NOMO-1 treated with dmso at 0.1 percent for 144 hours (cell line): ENCODE measurements around the gene GH1.
"Not testable (repeated sequence)": the region's sequence is repeated elsewhere in the genome, so short reads cannot be mapped to it uniquely, and the experiment has no call there.

Experiments used
- DNase-seq: peaks from one replicate; lab custom pipeline; 2025; ENCODE audit not compliant: unreplicated experiment; lab: John Stamatoyannopoulos, UW

The GH1 gene

DNA sequence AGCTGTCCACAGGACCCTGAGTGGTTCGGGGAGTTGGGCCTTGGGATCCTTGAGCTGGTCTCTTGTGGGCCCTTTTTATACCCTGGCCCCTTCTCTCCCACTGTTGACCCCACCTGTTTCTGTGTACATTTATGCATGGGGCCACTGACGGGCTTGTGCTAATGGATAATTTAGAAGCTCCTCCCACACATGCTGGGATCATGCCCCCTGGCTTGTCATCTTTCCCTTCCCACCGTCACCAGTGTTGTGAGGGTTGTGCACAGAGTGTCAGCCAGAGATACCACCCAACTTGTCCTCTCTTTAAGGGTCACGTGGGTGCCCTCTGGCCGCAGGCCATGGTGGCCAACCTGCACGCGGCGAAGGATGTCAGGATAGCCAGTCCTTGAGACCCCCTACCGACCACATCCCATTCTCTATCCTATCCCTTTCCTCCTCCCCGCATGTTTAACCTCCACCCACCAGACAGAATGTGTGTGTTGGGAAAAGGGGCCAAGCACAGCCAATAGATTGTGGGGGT lies at the start of gene GH1:
TSS of gene GH1 (minus strand) at position 51 of the 517 bp plus-strand sequence. CDS start 63 bp downstream, outside the sequence.
- not testable (repeated sequence) for DNase-seq

DNA sequence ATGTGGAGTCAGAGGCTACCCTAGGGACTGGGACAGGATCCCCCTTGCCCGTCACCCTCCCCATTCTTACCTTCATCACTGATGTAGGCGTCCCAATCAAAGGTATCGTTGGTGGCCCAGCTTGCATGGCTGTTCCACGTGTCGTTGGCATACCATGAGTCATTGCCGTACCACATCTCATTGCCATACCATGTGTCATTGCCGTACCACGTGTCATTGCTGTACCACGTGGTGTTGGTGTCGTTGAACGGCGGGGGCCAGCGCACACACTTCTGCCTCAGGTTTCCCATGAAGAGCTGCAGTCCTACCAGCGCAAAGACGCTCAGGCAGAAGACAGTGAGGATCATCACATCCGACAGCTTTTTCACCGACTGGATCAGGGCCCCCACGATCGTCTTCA lies 49.3 kb upstream of the GH1 start:
- DNase-seq, result no peak

DNA sequence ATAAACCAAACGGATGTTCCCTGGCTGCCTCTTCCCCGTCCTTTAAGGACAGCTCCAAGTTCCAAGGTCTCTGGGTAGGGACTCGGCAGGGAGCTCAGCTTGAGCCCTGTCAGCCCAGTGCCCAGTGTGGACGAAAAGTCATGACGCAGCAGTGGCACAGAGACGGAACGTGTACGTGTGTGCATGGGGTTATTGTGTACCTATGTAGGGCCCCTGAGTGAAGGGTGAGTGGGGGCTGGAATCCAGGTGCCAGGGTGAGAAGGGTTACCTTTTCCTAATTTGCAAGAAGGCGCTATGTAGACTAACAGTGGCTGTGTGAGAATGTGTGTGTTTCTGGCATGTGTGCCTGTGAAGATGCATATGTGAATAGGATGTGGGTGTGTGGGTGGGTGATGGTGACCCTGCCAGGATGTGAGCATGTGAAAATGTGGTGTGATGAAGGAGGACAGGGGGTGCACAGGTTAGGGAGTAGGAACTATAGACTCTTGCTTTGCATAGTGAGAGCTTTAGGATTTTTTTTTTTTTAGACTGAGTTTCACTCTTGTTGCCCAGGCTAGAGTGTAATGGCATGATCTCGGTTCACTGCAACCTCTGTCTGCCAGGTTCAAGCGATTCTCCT lies 48.1 kb upstream of the GH1 start:
- no peak for DNase-seq

DNA sequence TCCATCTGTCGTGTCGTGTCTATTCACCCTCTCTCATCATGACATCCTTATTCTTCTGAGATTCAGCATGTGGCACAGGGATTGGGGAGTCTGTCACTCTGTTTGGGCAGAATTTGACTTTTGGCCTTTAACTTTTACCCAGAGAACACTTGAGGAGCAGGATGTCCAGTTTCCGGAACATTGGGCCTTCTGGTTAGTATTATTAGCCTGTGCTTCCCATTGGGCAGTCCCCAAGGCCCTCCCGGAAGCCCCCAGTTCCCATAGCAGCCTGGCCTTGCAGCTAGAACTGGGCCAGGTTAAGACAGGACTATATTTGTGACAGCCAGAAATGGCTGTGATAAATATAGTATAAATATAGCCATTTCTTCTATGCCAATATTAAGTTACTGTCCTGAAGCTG lies 44.5 kb upstream of the GH1 start:
- no peak for DNase-seq

DNA sequence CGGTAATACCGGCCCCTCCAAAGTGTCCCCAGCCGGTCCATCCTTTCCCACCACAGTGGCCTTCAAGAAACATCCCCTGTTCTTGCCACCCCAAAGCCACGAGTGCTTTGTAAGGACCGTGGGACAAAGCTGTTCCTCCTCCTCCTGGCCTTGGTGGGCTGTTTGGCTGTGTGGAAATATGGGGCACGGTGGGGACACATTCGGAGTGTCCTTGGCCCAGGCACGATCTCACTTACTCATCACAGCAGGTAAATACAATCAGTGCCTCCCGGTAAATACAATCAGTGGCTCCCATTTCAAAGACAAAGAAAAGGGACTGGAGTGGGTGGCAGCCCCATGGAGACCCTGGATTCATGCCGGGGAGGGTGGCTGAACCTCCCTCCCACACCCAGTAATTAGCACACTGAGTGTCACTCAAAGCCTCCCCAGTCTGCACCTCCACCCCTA lies 43.7 kb upstream of the GH1 start:
- no peak for DNase-seq

DNA sequence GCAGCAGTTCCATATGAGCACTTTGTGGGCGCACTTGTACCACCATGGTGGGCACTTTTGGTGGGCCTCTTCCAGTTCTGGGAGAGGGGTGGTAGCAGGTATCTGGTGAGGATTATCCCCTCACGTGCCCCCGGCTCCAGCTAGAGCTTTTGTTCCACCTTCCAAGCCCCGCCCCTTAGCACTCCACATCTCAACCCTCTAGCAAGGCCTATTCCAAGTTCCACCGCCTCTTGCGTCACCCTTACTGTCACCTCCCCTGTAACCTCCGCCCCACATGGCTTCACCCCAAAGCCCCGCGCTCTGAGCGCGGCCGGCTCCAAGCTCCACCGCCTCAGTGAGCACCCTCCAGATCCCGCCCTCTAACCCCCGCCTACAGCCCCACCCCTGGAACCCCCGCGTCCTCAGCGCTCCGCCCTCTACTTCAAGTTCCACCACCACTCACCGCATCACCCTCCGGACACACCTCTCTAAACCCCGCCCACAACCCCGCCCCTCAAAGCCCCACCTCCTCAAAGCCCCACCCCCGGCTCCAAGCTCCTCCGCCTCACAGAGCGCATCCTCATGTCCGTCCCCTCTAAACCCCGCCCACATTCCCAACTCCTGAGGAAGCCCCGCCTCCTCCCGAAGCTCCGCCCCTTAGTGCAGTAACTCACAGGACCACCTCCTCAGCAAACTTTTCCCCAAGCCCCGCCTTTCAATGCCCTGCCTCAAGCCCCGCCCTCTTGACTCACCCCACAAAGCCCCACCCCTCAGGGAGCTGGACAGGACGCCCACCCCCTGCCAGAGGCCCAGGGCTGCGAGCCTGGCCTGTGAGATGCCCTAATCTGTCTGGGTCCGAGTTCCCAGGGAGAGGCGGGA lies 42.9 kb upstream of the GH1 start:
- peak; percentile 20 for DNase-seq

DNA sequence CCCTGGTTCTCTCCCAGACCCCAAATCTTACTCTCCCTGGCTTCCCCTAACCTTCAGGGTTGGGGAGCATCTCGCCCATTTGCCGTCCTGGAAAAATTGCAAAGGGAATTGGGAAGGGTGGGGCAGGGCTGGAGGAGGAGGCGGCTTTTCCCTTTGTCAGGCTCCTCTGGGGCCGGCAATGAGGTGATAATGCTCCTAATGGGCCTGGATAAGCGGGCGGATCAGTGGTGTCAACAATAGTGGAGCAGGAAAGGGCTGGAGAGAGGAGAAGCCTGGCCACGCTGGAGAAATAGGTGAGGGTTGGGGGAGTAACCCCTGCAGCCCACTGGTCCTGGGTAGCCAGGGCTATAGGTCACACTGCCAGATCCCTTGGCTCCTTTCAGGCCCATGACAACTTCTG lies 41.8 kb upstream of the GH1 start:
- no peak for DNase-seq

DNA sequence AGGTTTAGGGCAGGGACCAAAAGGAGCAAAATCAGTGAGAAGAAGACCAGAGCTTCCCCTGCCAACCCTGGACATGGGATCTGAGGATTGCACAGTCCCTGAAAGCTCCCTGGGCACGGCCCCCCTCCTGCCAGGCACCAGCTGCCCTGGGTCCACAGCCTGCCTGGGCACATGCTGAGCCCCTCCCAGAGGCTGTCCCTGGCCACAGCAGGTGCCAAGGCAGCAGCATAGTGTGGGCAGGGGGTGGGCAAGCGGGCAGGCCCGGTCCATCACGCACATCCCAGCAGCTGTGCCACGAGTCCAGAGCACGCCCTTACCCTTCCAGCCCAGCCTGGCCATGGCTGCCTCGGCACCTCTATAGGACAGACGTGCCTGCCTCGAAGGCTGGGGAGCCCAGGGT lies 41.4 kb upstream of the GH1 start:
- DNase-seq, result no peak

DNA sequence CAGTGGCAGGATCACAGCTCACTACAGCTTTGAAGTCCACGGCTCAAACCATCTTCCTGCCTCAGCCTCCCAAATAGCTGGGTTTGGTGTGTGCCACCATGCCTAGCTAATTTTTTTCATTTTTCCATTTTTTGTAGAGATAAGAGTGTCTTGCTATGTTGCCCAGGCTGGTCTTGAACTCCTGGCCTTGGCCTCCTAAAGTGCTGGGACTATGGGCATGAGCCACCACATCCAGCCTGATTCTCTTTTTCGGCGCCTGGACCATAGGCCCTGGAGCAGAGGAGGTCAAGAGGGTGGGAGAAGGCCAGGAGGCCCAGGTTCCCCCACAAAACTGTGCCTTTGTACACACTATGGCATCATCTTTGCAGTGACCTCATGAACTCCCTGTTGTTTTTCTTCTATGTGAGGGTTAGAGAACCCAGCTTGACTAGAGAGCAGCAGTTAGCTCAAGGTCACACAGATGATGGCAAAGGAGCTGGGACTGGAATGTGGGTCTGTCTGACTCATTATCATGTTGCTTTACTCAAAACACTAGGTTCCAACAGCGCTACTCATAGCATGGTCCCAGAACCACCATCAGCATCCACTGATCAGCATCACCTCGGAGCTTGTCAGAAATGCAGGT lies 37.8 kb upstream of the GH1 start:
- DNase-seq, result no peak

DNA sequence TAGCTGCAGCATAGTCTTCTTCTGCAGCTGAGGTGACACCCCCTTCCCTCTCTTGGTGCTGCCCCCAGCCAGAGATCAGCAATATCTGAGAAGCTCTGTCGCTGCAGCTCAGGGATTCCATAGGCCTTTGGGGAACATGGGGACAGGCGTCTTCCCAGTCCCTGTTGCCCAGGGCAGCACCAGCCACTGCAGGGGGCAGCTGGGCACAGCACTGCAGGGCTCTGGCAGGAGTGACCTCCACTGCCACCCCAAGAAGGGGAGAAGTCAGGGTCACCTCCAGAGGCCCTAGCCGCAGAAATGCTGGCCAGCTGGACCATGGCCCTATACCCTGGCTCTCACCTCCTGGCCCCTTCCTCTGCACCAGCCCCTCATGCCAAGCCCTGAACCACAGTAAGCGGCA lies 37.2 kb upstream of the GH1 start:
- DNase-seq, result no peak

DNA sequence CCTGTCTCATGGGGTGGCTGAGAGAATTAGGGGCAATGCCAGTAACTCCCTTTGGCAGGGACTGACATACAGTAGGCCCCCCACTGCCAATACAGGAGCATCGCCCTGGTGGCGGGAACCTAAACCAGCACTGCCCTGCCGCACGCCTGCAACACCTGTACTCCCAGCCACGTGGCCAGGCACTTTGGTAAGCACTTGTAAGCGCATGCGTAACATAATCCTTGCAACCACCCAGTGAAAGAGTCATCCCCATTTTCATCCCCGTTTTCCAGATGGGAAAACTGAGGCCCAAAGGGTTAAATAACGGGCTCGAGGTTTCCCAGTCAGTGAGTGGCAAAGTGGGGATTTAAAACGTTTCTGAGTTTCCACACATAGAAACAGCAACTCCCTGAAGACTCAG lies 36.6 kb upstream of the GH1 start:
- no peak for DNase-seq

DNA sequence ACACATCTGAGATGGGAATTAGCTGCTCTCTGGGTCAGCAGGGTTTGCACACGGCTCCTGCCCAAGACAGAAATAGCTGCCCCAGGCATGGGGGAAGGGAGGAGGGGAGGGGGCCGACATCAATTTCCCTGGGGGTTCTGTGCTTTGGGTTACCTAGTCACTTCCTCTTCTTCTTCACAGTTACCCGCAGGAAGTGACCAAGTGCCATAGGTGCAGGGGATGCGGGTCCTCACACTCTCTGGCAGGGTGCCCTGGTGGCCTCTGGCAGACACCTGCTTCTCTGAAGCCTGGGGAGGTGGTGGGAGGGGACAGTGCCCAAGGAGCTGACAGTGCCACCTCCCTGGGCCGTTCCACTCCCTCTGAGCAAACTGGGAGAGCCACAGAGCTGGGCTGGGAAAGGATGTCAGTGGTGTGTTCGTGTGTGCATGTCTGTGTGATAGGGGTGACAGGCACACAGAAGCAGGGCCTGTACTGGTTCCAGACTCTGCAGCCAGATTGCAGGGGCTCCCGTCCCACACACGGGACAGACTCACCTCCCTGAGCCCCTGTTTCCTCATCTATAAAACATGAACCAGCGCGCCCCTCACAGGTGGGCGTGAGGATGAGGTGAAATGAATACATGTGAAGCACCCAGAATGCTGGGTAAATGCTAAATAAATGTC lies 35.9 kb upstream of the GH1 start:
- no peak for DNase-seq

DNA sequence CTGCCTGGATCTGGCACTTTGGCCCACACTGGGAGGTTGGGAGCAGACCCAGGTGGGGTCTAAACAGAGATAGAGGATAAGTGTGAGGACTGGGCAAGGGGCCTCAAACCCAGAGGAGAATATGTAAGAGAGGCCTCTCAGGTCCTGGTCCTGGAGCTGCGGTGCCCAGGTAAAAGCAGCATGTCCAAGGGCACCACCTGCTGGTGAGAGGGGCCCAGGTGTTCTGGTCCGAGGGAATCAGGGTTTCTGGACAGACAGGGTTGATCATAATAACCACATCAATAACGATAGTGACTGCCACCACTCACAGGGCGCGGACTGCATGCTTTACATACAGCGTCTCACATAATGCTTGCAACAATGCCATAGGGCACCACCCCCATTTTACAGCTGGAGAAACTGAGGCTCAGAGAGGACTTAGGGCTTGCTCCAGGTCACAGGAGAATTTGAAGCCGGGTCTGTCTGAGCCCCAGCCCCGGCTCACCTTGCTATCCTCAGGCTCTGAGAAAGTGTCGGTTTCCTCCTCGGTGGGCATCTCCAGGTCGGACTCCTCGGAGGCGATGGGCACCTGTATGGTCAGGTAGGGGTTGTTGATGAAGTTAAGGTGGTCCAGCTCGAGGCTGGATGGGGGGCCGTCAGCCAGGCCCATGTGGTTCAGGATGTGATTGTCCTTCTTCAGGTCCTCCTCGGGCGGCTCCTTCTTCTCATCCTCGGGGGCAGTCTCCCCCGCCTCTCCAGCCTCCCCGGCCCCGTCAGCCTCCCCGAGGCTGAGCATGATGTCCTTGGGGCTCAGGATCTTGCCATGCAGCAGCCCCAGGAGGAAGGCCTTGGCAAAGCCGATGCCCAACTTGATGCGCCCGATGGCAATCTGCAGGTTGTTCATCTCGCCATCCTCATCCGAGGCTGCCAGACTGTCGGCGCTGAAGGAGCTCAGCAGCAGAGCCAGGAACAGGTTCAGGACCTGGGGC lies 32.6 kb upstream of the GH1 start:
- DNase-seq, result no peak

DNA sequence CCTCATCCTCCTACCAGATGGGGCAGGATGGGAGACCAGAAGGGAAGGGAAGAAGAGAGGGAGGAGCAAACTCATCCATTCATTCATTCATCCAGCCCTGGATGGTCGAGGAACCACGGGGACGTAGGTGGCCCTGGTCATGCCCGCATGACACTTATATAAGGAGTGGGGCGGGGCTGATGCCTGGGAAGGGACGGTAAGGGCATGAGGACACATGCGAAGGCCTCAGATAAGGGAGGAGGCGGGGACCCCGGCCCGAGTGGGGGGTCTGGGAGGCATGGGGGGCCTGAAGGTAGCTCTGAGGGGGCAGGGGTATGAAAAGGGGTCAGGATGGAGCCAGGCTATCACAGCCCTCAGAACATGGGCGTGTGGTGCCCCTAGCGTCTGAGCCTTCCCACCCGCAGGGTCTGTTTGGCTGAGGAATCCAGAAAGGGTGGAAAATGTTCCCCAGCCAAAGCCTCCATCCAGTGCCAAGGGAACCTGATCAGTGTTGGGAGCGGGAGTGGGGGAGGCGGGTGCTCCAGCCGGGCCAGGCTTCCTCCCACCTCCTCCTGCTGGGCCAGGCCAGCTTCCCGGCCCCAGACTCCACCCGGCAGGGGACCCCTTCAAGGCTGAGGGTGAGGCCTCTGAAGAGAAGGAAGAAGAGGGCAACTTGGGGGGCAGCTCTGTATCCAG lies 31.1 kb upstream of the GH1 start:
- no peak for DNase-seq

DNA sequence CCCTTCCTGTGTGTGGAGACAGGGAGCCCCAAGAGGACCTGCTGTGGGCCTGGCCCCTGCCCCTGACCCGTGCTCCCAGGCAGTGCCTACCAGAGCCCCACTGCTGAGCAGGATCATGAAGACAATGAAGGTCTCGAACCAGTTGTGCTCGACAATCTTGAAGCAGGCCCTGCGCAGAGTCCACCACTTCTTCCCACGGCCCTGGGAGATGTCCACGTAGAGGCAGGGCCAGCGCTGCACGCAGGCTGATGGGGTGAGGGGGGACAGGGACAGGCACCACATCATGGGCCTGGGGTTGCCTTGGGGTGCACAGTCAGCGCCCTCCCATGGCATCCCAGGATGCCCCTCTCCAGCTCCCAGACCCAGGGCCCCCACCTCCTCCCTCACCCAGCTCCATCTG lies 29.9 kb upstream of the GH1 start:
- DNase-seq, result no peak

DNA sequence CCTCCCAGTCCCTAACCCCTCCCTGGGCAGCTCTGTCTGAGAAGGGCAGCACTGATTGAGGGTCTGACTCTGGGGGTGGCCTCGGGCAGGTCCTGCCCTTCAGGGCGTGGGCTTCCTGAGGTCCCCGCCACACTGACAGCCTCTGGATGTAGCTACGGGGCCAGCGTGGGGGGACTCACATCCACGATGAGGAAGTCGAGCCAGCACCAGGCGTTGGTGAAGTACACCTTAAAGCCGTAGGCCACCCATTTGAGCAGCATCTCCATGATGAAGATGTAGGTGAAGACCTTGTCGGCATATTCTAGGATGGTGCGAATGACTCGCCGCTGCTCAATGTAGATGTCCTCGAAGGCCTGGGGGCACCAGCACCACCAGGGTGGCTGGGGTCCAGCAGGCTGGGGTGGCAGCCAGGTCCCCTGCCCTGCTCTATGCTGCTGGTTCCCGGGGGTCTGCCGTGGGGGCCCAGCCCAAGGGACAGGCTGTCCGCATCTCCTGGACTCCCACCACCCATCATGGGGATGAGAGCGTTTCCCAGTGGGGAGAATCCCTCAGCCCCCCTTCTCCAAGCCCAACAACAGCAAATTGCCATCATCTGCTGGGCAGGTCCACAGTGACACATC lies 29.2 kb upstream of the GH1 start:
- no peak for DNase-seq

DNA sequence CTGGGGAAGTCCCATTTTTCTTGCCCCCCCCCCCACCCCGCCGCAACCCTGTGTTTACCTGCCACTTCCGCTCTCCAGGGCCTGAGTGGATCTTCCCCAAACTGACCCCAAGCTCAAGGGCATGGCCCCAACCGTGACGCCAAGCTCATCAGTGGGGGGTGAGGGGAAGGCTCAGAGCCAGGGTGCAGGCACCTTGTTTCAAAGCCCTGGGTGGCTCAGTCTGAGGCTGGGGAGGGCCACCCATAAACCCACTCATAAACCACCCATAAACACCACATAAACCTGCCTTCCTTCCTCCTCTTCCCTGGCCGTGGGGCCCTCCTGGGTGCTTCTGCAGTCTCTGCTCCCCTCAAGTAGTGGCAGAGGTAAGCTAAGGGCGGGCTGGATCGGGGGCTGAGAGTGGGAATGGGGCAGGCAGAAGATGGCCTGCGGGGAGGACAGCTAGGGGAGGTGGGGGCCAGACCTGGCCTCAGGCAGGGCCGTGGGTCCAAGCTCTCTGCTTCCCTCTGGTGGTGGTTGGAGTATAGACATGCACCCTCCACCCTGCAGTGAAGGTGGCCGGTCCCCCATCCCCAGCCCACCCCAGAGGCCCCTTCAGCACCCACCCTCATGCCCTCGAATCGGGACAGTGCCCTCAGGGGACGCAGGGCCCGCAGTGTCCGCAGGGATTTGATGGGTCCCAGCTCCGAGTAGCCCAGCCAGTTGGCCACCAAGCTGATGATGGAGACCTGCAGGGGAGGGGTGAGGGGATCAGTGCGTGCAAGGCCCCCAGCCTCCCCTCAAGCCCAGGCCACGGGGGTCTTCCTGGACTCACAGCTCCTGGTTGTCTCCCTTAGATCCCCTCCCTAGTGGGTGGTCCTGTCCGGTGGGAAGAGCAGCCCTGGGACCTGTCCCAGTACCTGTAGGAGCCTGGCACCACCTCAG lies 28.1 kb upstream of the GH1 start:
- peak; percentile 59 for DNase-seq

DNA sequence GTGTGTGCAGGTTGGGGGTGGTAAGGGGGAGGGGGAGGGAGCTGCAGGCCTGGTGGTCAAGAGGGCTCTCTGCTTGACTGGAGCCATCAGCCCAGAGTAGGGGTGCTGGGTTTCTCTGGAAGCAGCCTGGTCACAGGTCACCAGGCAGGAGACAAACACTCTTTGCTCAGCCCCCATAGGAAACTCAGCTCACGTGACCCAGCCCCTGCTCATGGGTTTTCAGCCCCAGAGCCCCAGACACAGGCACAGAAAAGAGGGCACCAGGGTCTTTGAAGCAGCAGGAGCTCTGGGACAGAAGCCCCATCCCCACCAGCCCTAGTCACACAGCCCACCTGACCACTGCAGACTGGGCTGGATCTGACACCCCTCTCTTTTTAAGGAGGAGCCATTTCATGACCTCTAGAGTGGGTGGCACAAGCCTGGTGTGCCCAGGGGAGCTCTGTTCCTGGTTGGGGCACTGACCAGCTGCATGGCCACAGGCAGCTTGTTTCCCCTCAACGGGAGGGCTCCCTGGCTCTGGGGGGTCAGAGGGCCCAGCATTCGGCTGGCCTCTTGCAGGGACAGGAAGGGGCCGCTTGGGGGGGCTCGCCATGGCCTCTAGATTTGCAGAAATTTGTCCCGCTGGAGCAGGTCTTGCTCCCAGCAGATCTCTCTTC lies 27.3 kb upstream of the GH1 start:
- DNase-seq, result no peak
